Neural cell (in vitro differentiated cells): ENCODE data around the gene ARHGEF17.

Experiments
- EP300 ChIP-seq: fragments of 450-650 bp; conservative IDR thresholded peaks from 2 replicates; pipeline ENCODE4 v1.6.1; 2014; ENCODE audit warnings: antibody characterized with exemption, mild to moderate bottlenecking, moderate library complexity; ENCODE audit not compliant: poor library complexity, severe bottlenecking
- EZH2 ChIP-seq: fragments of 200-600, 300-800 bp; shearing (Covaris generic), sonication (generic); IDR thresholded peaks from 2 replicates; pipeline ENCODE4 v1.6.1; 2014; ENCODE audit warnings: antibody characterized with exemption, low read length, borderline replicate concordance, mild to moderate bottlenecking; ENCODE audit not compliant: insufficient read depth, poor library complexity, severe bottlenecking
- MXI1 ChIP-seq: fragments of 450-650 bp; conservative IDR thresholded peaks from 2 replicates; pipeline ENCODE4 v1.6.1; 2014; ENCODE audit warnings: antibody characterized with exemption, mild to moderate bottlenecking; ENCODE audit not compliant: poor library complexity, severe bottlenecking
- POLR2AphosphoS5 ChIP-seq: IDR thresholded peaks from 2 replicates; pipeline ENCODE4 v1.6.1; 2012
- REST ChIP-seq: IDR thresholded peaks from 2 replicates; pipeline ENCODE4 v1.6.1; 2012; ENCODE audit warnings: borderline replicate concordance
- SMC3 ChIP-seq: fragments of 450-650 bp; conservative IDR thresholded peaks from 2 replicates; pipeline ENCODE4 v1.6.1; 2014; ENCODE audit warnings: antibody characterized with exemption, mild to moderate bottlenecking, moderate library complexity; ENCODE audit not compliant: poor library complexity
- TAF1 ChIP-seq: IDR thresholded peaks from 2 replicates; pipeline ENCODE4 v1.6.1; 2012; ENCODE audit warnings: low read depth
- TF ChIP-seq, protein P1 (sequence below): fragments of 450-650 bp; IDR thresholded peaks from 2 replicates; pipeline ENCODE4 v1.5.1; 2014; ENCODE audit warnings: antibody characterized with exemption, mild to moderate bottlenecking, moderate library complexity; ENCODE audit not compliant: poor library complexity, severe bottlenecking

GRCh38 chr11:73296501-73297230 lies 11.4 kb upstream of the ARHGEF17 start:
- TF ChIP-seq POLR2AphosphoS5 (no peak), TAF1 (no peak), EP300 (no peak), SMC3 (no peak), EZH2 (no peak), MXI1 (no peak), REST (no peak)
- TF ChIP-seq, protein P1, sequence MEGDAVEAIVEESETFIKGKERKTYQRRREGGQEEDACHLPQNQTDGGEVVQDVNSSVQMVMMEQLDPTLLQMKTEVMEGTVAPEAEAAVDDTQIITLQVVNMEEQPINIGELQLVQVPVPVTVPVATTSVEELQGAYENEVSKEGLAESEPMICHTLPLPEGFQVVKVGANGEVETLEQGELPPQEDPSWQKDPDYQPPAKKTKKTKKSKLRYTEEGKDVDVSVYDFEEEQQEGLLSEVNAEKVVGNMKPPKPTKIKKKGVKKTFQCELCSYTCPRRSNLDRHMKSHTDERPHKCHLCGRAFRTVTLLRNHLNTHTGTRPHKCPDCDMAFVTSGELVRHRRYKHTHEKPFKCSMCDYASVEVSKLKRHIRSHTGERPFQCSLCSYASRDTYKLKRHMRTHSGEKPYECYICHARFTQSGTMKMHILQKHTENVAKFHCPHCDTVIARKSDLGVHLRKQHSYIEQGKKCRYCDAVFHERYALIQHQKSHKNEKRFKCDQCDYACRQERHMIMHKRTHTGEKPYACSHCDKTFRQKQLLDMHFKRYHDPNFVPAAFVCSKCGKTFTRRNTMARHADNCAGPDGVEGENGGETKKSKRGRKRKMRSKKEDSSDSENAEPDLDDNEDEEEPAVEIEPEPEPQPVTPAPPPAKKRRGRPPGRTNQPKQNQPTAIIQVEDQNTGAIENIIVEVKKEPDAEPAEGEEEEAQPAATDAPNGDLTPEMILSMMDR, result no peak
